HG02981 (cell line): ENCODE results near the gene FZD1.
"Not testable (repeated sequence)": the region's sequence is repeated elsewhere in the genome, so short reads cannot be mapped to it uniquely, and the experiment has no call there.

Source experiments
- ATAC-seq: cut with Tn5 transposase; IDR thresholded peaks from one replicate; pipeline ENCODE4 v1.9.1; 2021; ENCODE audit warnings: mild to moderate bottlenecking, moderate library complexity; ENCODE audit not compliant: unreplicated experiment

FZD1 gene

GRCh38 chr7:91294639-91295220 lies 30.5 kb downstream of the FZD1 start:
- ATAC-seq = no peak

GRCh38 chr7:91295576-91295975 lies 31.3 kb downstream of the FZD1 start:
- ATAC-seq = no peak

- ATAC-seq = no peak
Observed at GRCh38 chr7:91297939-91298338, 33.7 kb downstream of the FZD1 start.

GRCh38 chr7:91299952-91300775 lies 35.9 kb downstream of the FZD1 start:
- no peak for ATAC-seq

GRCh38 chr7:91302794-91303193 lies 38.6 kb downstream of the FZD1 start:
- no peak for ATAC-seq

DNA sequence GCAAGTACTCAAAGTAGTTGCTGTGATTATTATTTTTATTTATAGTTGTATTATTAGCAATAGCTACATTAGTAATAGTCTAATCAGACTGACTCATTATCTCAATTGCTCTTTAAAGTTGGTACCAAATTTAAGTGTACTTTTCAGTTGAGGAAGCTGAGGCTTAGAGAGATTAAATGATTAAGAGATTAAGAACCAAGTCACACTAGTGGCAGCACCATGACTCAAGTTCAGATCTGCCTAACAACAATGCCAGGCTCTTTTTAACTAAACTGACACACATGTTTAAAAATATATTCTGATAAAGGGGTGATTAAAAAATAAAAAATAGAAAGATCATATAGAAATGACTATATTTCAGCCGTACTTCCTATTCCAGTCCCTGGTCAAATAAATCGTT lies 42.0 kb downstream of the FZD1 start:
- no peak for ATAC-seq

DNA sequence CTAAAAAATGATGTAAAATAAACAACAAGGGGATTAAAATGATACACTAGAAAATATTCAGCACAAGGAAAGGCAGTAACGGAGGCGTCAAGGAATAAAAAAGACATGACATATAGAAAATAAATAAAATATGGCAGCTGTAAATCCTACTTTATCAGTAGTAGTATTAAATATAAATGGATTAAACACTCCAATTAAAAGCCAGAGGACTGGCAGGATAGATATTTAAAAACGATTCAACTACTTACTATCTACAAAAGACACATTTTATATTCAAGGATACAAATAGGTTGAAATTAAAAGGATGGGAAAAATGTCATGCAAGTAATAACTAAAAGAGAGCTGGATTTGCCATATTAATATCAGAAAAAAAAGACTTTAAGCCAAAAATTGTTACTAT lies 43.2 kb downstream of the FZD1 start:
- ATAC-seq = no peak

DNA sequence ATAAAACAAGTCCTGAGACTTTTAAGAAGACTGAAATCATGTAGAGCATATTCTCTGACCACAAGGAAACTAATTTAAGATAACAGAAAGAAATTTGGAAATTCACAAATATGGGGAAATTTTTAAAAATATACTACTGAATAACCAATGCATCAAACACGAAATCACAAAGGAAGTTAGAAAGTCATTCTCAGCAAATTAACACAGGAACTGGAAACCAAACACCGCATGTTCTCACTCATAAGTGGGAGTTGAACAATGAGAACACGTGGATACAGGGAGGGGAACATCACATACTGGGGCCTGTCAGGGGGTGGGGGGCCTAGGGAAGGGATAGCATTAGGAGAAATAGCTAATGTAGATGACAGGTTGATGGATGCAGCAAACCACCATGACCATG lies 44.0 kb downstream of the FZD1 start:
- ATAC-seq = not testable (repeated sequence)

DNA sequence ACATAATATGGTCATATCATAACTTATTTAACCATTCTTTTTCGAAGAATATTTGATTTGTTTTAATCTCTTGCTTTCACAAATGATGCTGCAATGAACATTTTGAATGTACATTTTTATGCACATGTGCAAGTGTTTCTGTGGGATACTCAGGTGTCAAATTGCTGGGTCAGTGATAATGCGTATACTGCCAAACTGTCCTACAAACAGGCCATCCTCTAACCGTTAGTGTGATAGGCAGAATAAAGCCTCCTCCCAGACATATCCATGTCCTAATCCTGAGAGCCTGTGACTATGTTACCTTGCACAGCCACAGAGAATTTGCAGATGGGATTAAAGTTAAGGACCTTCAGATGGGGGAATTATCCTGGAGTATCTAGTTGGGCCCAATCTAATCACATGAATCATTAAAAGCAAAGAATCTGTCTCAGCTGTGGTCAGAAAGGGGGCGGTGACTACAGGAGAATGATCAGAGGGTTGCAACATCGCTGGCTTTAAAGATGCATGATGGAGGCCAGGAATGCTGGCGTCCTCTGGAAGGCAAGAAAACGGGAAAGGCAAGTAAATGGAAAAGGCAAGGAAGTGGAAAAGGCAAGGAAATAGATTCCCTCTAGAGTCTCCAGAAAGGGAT lies 46.7 kb downstream of the FZD1 start:
- ATAC-seq = no peak

GRCh38 chr7:91311839-91312238 lies 47.6 kb downstream of the FZD1 start:
- no peak for ATAC-seq

DNA sequence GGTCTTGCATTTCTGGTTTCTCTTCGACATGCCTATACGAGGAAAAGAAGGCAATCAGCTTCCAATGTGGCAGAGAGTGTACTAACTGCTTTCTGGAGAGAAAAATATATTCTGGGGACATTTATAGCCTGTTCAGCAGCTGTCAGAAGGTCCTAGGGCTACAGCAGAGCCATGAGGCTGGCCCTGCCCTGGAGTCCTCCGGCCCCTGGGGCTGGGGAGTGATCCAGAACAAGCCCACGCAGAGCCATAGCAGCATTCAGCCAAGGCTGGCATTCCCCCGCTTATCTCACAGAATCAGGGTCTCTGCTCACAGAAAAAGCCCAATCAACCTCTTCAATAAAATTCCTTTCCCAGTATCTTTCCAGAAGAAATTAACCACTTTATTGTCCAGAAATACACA lies 48.9 kb downstream of the FZD1 start:
- ATAC-seq = no peak

DNA sequence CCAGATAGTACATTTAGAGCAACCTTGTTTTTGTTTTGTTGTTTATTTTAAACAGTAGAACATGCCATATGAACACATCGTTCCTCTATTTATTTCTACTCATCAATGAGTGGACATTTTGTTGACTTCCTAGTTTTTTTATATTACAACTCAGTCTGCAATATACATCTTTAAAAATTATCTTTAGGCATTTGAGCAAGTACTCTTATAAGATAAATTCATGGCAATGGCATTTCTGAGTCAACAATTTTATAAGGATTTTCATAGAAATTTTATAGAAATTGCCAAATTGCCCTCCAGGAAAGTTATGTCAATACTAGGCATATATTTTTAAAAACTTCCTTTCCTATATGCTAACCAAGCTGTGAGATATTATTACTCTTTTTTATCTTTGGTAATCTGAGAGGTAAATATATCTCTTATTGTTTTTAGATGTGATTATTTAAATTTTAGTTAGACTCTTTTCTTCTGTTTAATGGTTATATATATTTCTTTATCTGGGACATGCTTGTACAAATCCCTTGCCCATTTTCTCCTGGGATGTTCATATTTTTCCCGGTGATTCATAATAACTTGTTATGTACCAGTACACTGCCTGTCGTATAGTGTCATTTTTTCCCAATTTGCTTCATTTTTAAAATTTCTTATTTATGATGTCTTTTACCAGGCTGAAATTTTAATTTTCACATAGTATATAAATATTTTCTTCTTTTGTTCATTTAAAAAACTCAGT lies 50.5 kb downstream of the FZD1 start:
- ATAC-seq = no peak

GRCh38 chr7:91316426-91316825 lies 52.2 kb downstream of the FZD1 start:
- ATAC-seq = no peak

- no peak for ATAC-seq
Observed at GRCh38 chr7:91319351-91319750, 55.1 kb downstream of the FZD1 start.

GRCh38 chr7:91320366-91321078 lies 56.3 kb downstream of the FZD1 start:
- ATAC-seq = no peak
